H9 (cell line): ENCODE results near the gene SLCO1B1. TPM values are rescaled to one million over a fixed set of nuclear protein-coding genes. Genes with fewer than 3 reads are reported as not detected.

ENCODE experiments used
- DNase-seq: peaks from one replicate; pipeline ENCODE4 v3.0.0-alpha.2; 2017
- H2AFZ ChIP-seq: one replicate; pipeline ENCODE4 v1.6.1; 2013; ENCODE audit warnings: mild to moderate bottlenecking, low read length, control low read depth, moderate library complexity
- H2AK5ac ChIP-seq: 2 replicates; pipeline ENCODE4 v1.6.1; 2013; ENCODE audit warnings: low read length, control low read depth, mixed read lengths; ENCODE audit not compliant: insufficient read length
- H2BK120ac ChIP-seq: one replicate; pipeline ENCODE4 v1.6.1; 2013; ENCODE audit warnings: low read depth, mild to moderate bottlenecking, low read length, control low read depth, inconsistent platforms; ENCODE audit not compliant: poor library complexity, severe bottlenecking
- H2BK12ac ChIP-seq: 2 replicates; pipeline ENCODE4 v1.6.1; 2013; ENCODE audit warnings: low read length, control low read depth, mixed read lengths, low read depth; ENCODE audit not compliant: insufficient read length
- H2BK15ac ChIP-seq: 2 replicates; pipeline ENCODE4 v1.6.1; 2013; ENCODE audit warnings: low read depth, low read length, control low read depth
- H2BK20ac ChIP-seq: one replicate; pipeline ENCODE4 v1.6.1; 2013; ENCODE audit warnings: low read depth, mild to moderate bottlenecking, low read length, control low read depth, inconsistent platforms; ENCODE audit not compliant: poor library complexity, severe bottlenecking
- H2BK5ac ChIP-seq: 2 replicates; pipeline ENCODE4 v1.6.1; 2013; ENCODE audit warnings: low read length, control low read depth, mixed read lengths; ENCODE audit not compliant: insufficient read length
- H3K14ac ChIP-seq: 2 replicates; pipeline ENCODE4 v1.6.1; 2013; ENCODE audit warnings: low read length, control low read depth; ENCODE audit not compliant: insufficient read depth
- H3K18ac ChIP-seq: 2 replicates; pipeline ENCODE4 v1.6.1; 2013; ENCODE audit warnings: low read depth, mild to moderate bottlenecking, mixed read lengths, low read length, control low read depth; ENCODE audit not compliant: insufficient read length
- H3K23ac ChIP-seq: 2 replicates; pipeline ENCODE4 v1.6.1; 2013; ENCODE audit warnings: low read length, control low read depth, mixed read lengths, low read depth; ENCODE audit not compliant: insufficient read length
- H3K23me2 ChIP-seq: 2 replicates; pipeline ENCODE4 v1.6.1; 2013; ENCODE audit warnings: low read depth, mild to moderate bottlenecking, mixed read lengths, low read length, control low read depth; ENCODE audit not compliant: insufficient read length, poor library complexity, severe bottlenecking
- H3K27ac ChIP-seq: 2 replicates; pipeline ENCODE4 v1.5.1; 2013; ENCODE audit warnings: low read length, control low read depth, mixed read lengths, low read depth; ENCODE audit not compliant: insufficient read length
- H3K27me3 ChIP-seq: 2 replicates; pipeline ENCODE4 v1.6.1; 2013; ENCODE audit warnings: low read length, control low read depth, inconsistent platforms; ENCODE audit not compliant: insufficient read depth
- H3K4ac ChIP-seq: 2 replicates; pipeline ENCODE4 v1.6.1; 2013; ENCODE audit warnings: low read depth, mild to moderate bottlenecking, control low read depth, inconsistent platforms, low read length, moderate library complexity
- H3K4me1 ChIP-seq: 2 replicates; pipeline ENCODE4 v1.6.1; 2013; ENCODE audit warnings: low read length, control low read depth, inconsistent platforms; ENCODE audit not compliant: insufficient read depth
- H3K4me2 ChIP-seq: 2 replicates; pipeline ENCODE4 v1.6.1; 2013; ENCODE audit warnings: low read length, control low read depth, mixed read lengths; ENCODE audit not compliant: insufficient read length, insufficient read depth
- H3K56ac ChIP-seq: 2 replicates; pipeline ENCODE4 v1.6.1; 2013; ENCODE audit warnings: low read depth, mild to moderate bottlenecking, mixed read lengths, low read length, control low read depth; ENCODE audit not compliant: insufficient read length
- H3K79me1 ChIP-seq: 2 replicates; pipeline ENCODE4 v1.6.1; 2013; ENCODE audit warnings: low read depth, mild to moderate bottlenecking, moderate library complexity, low read length, control low read depth, inconsistent platforms; ENCODE audit not compliant: insufficient read depth, poor library complexity, severe bottlenecking
- H3K79me2 ChIP-seq: 2 replicates; pipeline ENCODE4 v1.6.1; 2013; ENCODE audit warnings: low read length, control low read depth, inconsistent platforms; ENCODE audit not compliant: insufficient read depth
- H3K9ac ChIP-seq: 2 replicates; pipeline ENCODE4 v1.6.1; 2013; ENCODE audit warnings: low read length, control low read depth, mixed read lengths; ENCODE audit not compliant: insufficient read length; ENCODE audit errors: extremely low read depth
- H3K9me3 ChIP-seq: one replicate; pipeline ENCODE4 v1.6.1; 2013; ENCODE audit warnings: low read depth, low read length, inconsistent platforms; ENCODE audit not compliant: control insufficient read depth
- H3T11ph ChIP-seq: one replicate; pipeline ENCODE4 v1.6.1; 2013; ENCODE audit warnings: mild to moderate bottlenecking, low read length, control low read depth, inconsistent platforms
- H4K20me1 ChIP-seq: one replicate; pipeline ENCODE4 v1.6.1; 2013; ENCODE audit not compliant: control insufficient read depth, insufficient read length, insufficient read depth
- H4K5ac ChIP-seq: 2 replicates; pipeline ENCODE4 v1.6.1; 2013; ENCODE audit warnings: low read depth, mild to moderate bottlenecking, mixed read lengths, low read length, control low read depth; ENCODE audit not compliant: insufficient read length
- H4K8ac ChIP-seq: replicated peaks from 2 replicates; pipeline ENCODE4 v1.6.1; 2013; ENCODE audit warnings: low read length, control low read depth, mixed read lengths, low read depth; ENCODE audit not compliant: insufficient read length
- H4K91ac ChIP-seq: 2 replicates; pipeline ENCODE4 v1.6.1; 2013; ENCODE audit warnings: low read depth, mild to moderate bottlenecking, moderate library complexity, mixed read lengths, low read length, control low read depth; ENCODE audit not compliant: insufficient read length
- H3K27ac Mint-ChIP-seq, 3 experiments: 2 replicates in 2 of 3; 3 replicates in 1 of 3; pipeline ENCODE4 v1.8.0; 2020 to 2021; ENCODE audit warnings: mixed read lengths in 3 of 3, mild to moderate bottlenecking in 1 of 3, moderate library complexity in 1 of 3
- H3K27me3 Mint-ChIP-seq: 2 replicates; pipeline ENCODE4 v1.8.0; 2021; ENCODE audit warnings: low read depth, mild to moderate bottlenecking, moderate library complexity, mixed read lengths
- H3K36me3 Mint-ChIP-seq, 3 experiments: 2 replicates in 2 of 3; 3 replicates in 1 of 3; pipeline ENCODE4 v1.8.0; 2020 to 2021; ENCODE audit warnings: low read depth in 3 of 3, mixed read lengths in 3 of 3; ENCODE audit not compliant: insufficient read depth in 1 of 3
- H3K4me1 Mint-ChIP-seq, 2 experiments: 2 replicates each; pipeline ENCODE4 v1.8.0; 2020; ENCODE audit warnings: mixed read lengths in 2 of 2
- H3K4me3 Mint-ChIP-seq, 2 experiments: 2 replicates in 1 of 2; 3 replicates in 1 of 2; pipeline ENCODE4 v1.8.0; 2020 to 2021; ENCODE audit warnings: mild to moderate bottlenecking in 2 of 2, mixed read lengths in 2 of 2, moderate library complexity in 1 of 2
- H3K9me3 Mint-ChIP-seq, 2 experiments: 2 replicates in 1 of 2; 3 replicates in 1 of 2; pipeline ENCODE4 v1.8.0; 2020; ENCODE audit warnings: mild to moderate bottlenecking in 2 of 2, mixed read lengths in 2 of 2, moderate library complexity in 1 of 2
- CTCF ChIP-seq: fragments of 200-600 bp; sonication (generic); conservative IDR thresholded peaks from 3 replicates; pipeline ENCODE4 v1.8.0; 2021; ENCODE audit warnings: antibody characterized with exemption, mild to moderate bottlenecking
- WGBS: extraction: QIAGEN DNeasy Blood & Tissue Kit; methylation state at CpG from one replicate; pipeline ENCODE4 v1.1.7; 2013; ENCODE audit warnings: missing lambda C conversion rate, low lambda C conversion rate, mixed read lengths; ENCODE audit not compliant: insufficient read length; ENCODE audit errors: extremely low coverage; 5-methylcytosine and 5-hydroxymethylcytosine counted together
- total RNA-seq: library from RNA; stranded (reverse); gene quantifications from 2 replicates; pipeline ENCODE4 v1.2.1, GENCODE V29; 2021

SLCO1B1 gene
- total RNA-seq, 1 experiment from 2014 or later, result 0.09 TPM

GRCh38 chr12:21265932-21266331 is 134.9 kb downstream of the SLCO1B1 start:
- Histone ChIP-seq H3K23me2 (no peaks in the 10 kb centered on the region), H3K18ac (no peak overlapping the region), H4K20me1 (no peaks in the 10 kb centered on the region), H2BK5ac (no peak overlapping the region), H2BK20ac (no peak overlapping the region), H3K56ac (no peak overlapping the region), H3K79me2 (no peaks in the 10 kb centered on the region), H3K4me2 (no peak overlapping the region), H3K4me1 (no peaks in the 10 kb centered on the region), H2BK12ac (no peak overlapping the region), H3K9me3 (peaks cover 4% of the 10 kb centered on the region), H3K79me1 (no peaks in the 10 kb centered on the region), H3K27ac (no peak overlapping the region), H4K91ac (no peak overlapping the region), H2AFZ (no peak overlapping the region), H3K4ac (no peak overlapping the region), H2BK120ac (no peak overlapping the region), H3T11ph (no peak overlapping the region), H3K27me3 (no peaks in the 10 kb centered on the region), H3K23ac (no peak overlapping the region), H3K9ac (no peak overlapping the region), H4K8ac (no peak overlapping the region), H3K14ac (no peak overlapping the region), H2AK5ac (no peak overlapping the region), H2BK15ac (no peak overlapping the region), H4K5ac (no peak overlapping the region)
- DNase-seq, result no peak
- H3K9me3 Mint-ChIP-seq, result peaks cover 16 to 17% of the 10 kb centered on the region in 2 experiments
- no peaks in the 10 kb centered on the region for H3K4me1 Mint-ChIP-seq
- no peak overlapping the region for H3K27ac Mint-ChIP-seq
- no peak overlapping the region for H3K4me3 Mint-ChIP-seq
- no peaks in the 10 kb centered on the region for H3K27me3 Mint-ChIP-seq
- H3K36me3 Mint-ChIP-seq, result peaks cover 5 to 17% (median 13%) of the 10 kb centered on the region in 3 experiments; a peak in 6 of 7 replicates
- no CpG with 5 or more reads among the region's 4 CpGs for WGBS
- no peak for TF ChIP-seq CTCF
